Loucy (cell line): ENCODE data around the gene PGBD5.

ENCODE experiments used
- CTCF ChIP-seq: fragments of 200-600 bp; sonication (generic); conservative IDR thresholded peaks from 2 replicates; pipeline ENCODE4 v1.5.1; 2014; ENCODE audit warnings: mild to moderate bottlenecking, antibody characterized with exemption, low read length
- EZH2phosphoT487 ChIP-seq: fragments of 200-600 bp; IDR thresholded peaks from 2 replicates; pipeline ENCODE4 v1.6.1; 2018; ENCODE audit warnings: antibody characterized with exemption, mild to moderate bottlenecking, moderate library complexity, borderline replicate concordance

- no peak for TF ChIP-seq CTCF
- TF ChIP-seq EZH2phosphoT487, result no peak
Observed at GRCh38 chr1:230303822-230304221, 122.3 kb downstream of the PGBD5 start.
